CD4-positive, alpha-beta T cell (primary cell): ENCODE data around the gene ZBTB20. TPM values are rescaled to one million over a fixed set of nuclear protein-coding genes. Genes with fewer than 3 reads are reported as not detected.
A peak's percentile ranks its signal among the peaks of the same experiment; 100 is the strongest.

ENCODE experiments used
- ATAC-seq: fragments of 200-7000 bp; cut with Tn5 transposase; one replicate; pipeline ENCODE4 v1.10.0; 2022; ENCODE audit warnings: mild to moderate bottlenecking; ENCODE audit not compliant: poor library complexity
- CTCF ChIA-PET: fragments of 350-600 bp; sonication (Branson Sonifier 250); formaldehyde crosslinking; loops from one replicate; lab custom pipeline; 2021; ENCODE audit warnings: antibody characterized with exemption, inconsistent platforms; lab: Charles Lee
- POLR2A ChIA-PET: fragments of 350-600 bp; sonication (Branson Sonifier 250); formaldehyde crosslinking; loops from one replicate; lab custom pipeline; 2021; ENCODE audit warnings: antibody characterized with exemption, inconsistent platforms; lab: Charles Lee
- DNase-seq, 14 experiments: peaks; one replicate each; pipeline ENCODE4 v3.0.0-alpha.2; 2013 to 2020; ENCODE audit warnings: mixed read lengths in 2 of 14
- H3K27ac ChIP-seq, 2 donors: one replicate each; pipeline versions ENCODE4 v1.5.1 to v1.7.0; 2013; ENCODE audit warnings: low read length in 2 of 2, low read depth in 1 of 2, mild to moderate bottlenecking in 1 of 2
- H3K27me3 ChIP-seq, 2 experiments: 1 replicate in 1 of 2; 2 replicates in 1 of 2; pipeline versions ENCODE4 v1.6.1 to v1.7.0; 2013; ENCODE audit warnings: low read length in 2 of 2, control low read depth in 1 of 2, mild to moderate bottlenecking in 1 of 2, moderate library complexity in 1 of 2; ENCODE audit not compliant: insufficient read depth in 2 of 2, control insufficient read depth in 1 of 2
- H3K36me3 ChIP-seq: one replicate; pipeline ENCODE4 v1.6.1; 2013; ENCODE audit warnings: low read length, control low read depth; ENCODE audit not compliant: insufficient read depth
- H3K4me1 ChIP-seq: one replicate; pipeline ENCODE4 v1.6.1; 2013; ENCODE audit warnings: low read length, control low read depth; ENCODE audit not compliant: insufficient read depth
- H3K4me3 ChIP-seq: one replicate; pipeline ENCODE4 v1.5.1; 2013; ENCODE audit warnings: mild to moderate bottlenecking, low read length, moderate library complexity
- H3K9me3 ChIP-seq, 2 experiments: 1 replicate in 1 of 2; 2 replicates in 1 of 2; pipeline versions ENCODE4 v1.6.1 to v1.7.0; 2013; ENCODE audit warnings: low read length in 2 of 2, mild to moderate bottlenecking in 2 of 2, control low read depth in 1 of 2, moderate library complexity in 1 of 2; ENCODE audit not compliant: control insufficient read depth in 1 of 2, insufficient read depth in 1 of 2
- H3K27ac Mint-ChIP-seq: one replicate; pipeline ENCODE4 v1.8.0; 2020; ENCODE audit warnings: mixed read lengths
- H3K27me3 Mint-ChIP-seq: one replicate; pipeline ENCODE4 v1.8.0; 2021; ENCODE audit warnings: mixed read lengths
- H3K36me3 Mint-ChIP-seq: one replicate; pipeline ENCODE4 v1.8.0; 2021; ENCODE audit warnings: low read depth, mixed read lengths
- H3K4me1 Mint-ChIP-seq: one replicate; pipeline ENCODE4 v1.8.0; 2021; ENCODE audit warnings: low read depth, mixed read lengths
- H3K4me3 Mint-ChIP-seq: one replicate; pipeline ENCODE4 v1.8.0; 2020; ENCODE audit warnings: mild to moderate bottlenecking, mixed read lengths
- H3K9me3 Mint-ChIP-seq: one replicate; pipeline ENCODE4 v1.8.0; 2020; ENCODE audit warnings: mixed read lengths
- intact Hi-C, 2 experiments: fragments of 100-400 bp; cut with DNase I in 1 of 2; cut with micrococcal nuclease in 1 of 2; formaldehyde crosslinking; loops; one replicate each; pipeline versions ENCODE4 v1.15.1 to v1.9.0; 2023 to 2025; cut with DNase I, micrococcal nuclease
- total RNA-seq, 174 experiments: library from RNA in 2 of 174; stranded (reverse) in 2 of 174; gene quantifications; one replicate each; pipeline ENCODE4 v1.2.3 and lab custom pipeline; 2021 to 2026
- TF ChIP-seq, protein P1 (sequence below): fragments of 200-600 bp; IDR thresholded peaks from one replicate; pipeline ENCODE4 v1.8.0; 2022; ENCODE audit warnings: antibody characterized with exemption, mild to moderate bottlenecking

Gene ZBTB20
- total RNA-seq, 2 experiments from 2014 or later = 41.6 to 47.4 TPM

- intact Hi-C loops = no loop called here
- H3K27ac Mint-ChIP-seq = peak overlapping the region; percentile 75
- H3K4me1 Mint-ChIP-seq = peaks cover 32% of the 10 kb centered on the region
- Histone ChIP-seq H3K9me3 (no peaks in the 10 kb centered on the region), H3K27me3 (no peaks in the 10 kb centered on the region), H3K36me3 (peaks cover 4% of the 10 kb centered on the region), H3K4me1 (peaks cover 56% of the 10 kb centered on the region), H3K4me3 (peak overlapping the region; percentile 18), H3K27ac (peak overlapping the region; percentile 51 to 81)
- H3K27me3 Mint-ChIP-seq = no peaks in the 10 kb centered on the region
- no peaks in the 10 kb centered on the region for H3K9me3 Mint-ChIP-seq
- no peak for ATAC-seq
- H3K36me3 Mint-ChIP-seq = no peaks in the 10 kb centered on the region
- peak in 1 of 14 experiments; percentile 20 for DNase-seq
- POLR2A ChIA-PET = interaction anchor here (0.7 to 2.8 kb wide), 10 partner anchors 9 to 839 kb away, joined by 3 to 24 read pairs (median 4); partner anchors contain the start of genes TIGIT and ZBTB20
- peak overlapping the region; percentile 58 for H3K4me3 Mint-ChIP-seq
- TF ChIP-seq, protein P1, sequence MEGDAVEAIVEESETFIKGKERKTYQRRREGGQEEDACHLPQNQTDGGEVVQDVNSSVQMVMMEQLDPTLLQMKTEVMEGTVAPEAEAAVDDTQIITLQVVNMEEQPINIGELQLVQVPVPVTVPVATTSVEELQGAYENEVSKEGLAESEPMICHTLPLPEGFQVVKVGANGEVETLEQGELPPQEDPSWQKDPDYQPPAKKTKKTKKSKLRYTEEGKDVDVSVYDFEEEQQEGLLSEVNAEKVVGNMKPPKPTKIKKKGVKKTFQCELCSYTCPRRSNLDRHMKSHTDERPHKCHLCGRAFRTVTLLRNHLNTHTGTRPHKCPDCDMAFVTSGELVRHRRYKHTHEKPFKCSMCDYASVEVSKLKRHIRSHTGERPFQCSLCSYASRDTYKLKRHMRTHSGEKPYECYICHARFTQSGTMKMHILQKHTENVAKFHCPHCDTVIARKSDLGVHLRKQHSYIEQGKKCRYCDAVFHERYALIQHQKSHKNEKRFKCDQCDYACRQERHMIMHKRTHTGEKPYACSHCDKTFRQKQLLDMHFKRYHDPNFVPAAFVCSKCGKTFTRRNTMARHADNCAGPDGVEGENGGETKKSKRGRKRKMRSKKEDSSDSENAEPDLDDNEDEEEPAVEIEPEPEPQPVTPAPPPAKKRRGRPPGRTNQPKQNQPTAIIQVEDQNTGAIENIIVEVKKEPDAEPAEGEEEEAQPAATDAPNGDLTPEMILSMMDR = no peak
- CTCF ChIA-PET = interaction anchor here (1.2 to 2.2 kb wide), 4 partner anchors 16 to 1477 kb away, joined by 4 to 8 read pairs (median 4); no protein-coding TSS in a partner anchor
Observed at GRCh38 chr3:114307832-114308231, 839.3 kb downstream of the ZBTB20 start.

DNA sequence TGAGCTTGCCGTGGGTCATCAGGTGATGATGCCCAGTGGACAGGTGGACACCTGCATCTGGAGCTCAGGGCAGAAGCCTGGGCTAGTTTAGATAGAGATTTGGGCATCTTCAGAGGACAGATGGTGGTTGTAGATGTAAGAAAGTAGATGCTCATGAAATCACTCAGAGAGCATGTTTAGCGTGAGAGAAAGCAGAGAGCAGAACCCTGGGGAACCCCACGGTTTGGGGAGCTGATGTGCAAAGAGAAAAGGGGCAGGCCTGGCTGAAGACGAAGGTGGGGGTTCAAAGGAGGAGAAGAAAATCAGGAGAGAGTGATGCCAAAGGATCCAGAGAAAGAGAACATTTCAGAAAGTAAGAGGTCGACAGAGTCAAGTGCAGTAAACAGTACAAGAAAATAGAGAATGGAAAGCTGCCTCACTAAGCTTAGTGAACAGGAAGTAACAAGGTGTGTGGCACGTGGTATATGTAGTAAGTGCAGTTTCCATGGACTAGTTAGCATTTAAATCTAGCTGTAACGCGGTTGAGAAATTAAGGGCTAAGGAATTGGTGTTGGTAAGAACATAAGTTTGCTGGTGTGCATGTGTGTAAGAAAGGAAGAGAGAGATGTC, 839.8 kb downstream of the ZBTB20 start:
- H3K27me3 ChIP-seq = no peaks in the 10 kb centered on the region
- H3K36me3 ChIP-seq = peaks cover 4% of the 10 kb centered on the region
- H3K9me3 Mint-ChIP-seq = no peaks in the 10 kb centered on the region
- ChIA-PET POLR2A (interaction anchor here (0.7 to 2.8 kb wide), 12 partner anchors 9 to 840 kb away, joined by 3 to 24 read pairs (median 3); partner anchors contain the start of genes TIGIT and ZBTB20), CTCF (interaction anchor here (1.2 to 2.2 kb wide), 4 partner anchors 16 to 1477 kb away, joined by 4 to 8 read pairs (median 4); no protein-coding TSS in a partner anchor)
- ATAC-seq (peak; percentile 54), DNase-seq (peak in 3 of 14 experiments; percentile 62 to 78 (median 66))
- peak overlapping the region; percentile 51 to 81 for H3K27ac ChIP-seq
- peak overlapping the region; percentile 75 for H3K27ac Mint-ChIP-seq
- TF ChIP-seq, protein P1 = no peak
- intact Hi-C loops = no loop called here
- no peaks in the 10 kb centered on the region for H3K9me3 ChIP-seq
- H3K4me1 Mint-ChIP-seq = peaks cover 31% of the 10 kb centered on the region
- no peaks in the 10 kb centered on the region for H3K27me3 Mint-ChIP-seq
- peak overlapping the region; percentile 18 for H3K4me3 ChIP-seq
- peaks cover 56% of the 10 kb centered on the region for H3K4me1 ChIP-seq
- peak overlapping the region; percentile 58 for H3K4me3 Mint-ChIP-seq
- no peaks in the 10 kb centered on the region for H3K36me3 Mint-ChIP-seq

- H3K36me3 ChIP-seq = peaks cover 6% of the 10 kb centered on the region
- Mint-ChIP-seq H3K4me1 (peaks cover 11% of the 10 kb centered on the region), H3K36me3 (no peaks in the 10 kb centered on the region), H3K27ac (no peak overlapping the region), H3K4me3 (no peak overlapping the region), H3K27me3 (no peaks in the 10 kb centered on the region), H3K9me3 (no peaks in the 10 kb centered on the region)
- peaks cover 33% of the 10 kb centered on the region for H3K4me1 ChIP-seq
- intact Hi-C loops = loop anchor here (1.0 kb wide), 1 partner anchor 148 kb away; no protein-coding TSS in a partner anchor
- no peak overlapping the region for H3K27ac ChIP-seq
- no peaks in the 10 kb centered on the region for H3K9me3 ChIP-seq
- H3K4me3 ChIP-seq = peak overlapping the region; percentile 22
- no peak for ATAC-seq
- POLR2A ChIA-PET = interaction anchor here (0.7 to 2.9 kb wide), 6 partner anchors 8 to 86 kb away, joined by 3 to 15 read pairs (median 4); no protein-coding TSS in a partner anchor
- no peak for DNase-seq
- TF ChIP-seq, protein P1 = no peak
- CTCF ChIA-PET = interaction anchor here (1.0 to 1.8 kb wide), 6 partner anchors 9 to 147 kb away, joined by 4 to 11 read pairs (median 4); no protein-coding TSS in a partner anchor
- H3K27me3 ChIP-seq = no peaks in the 10 kb centered on the region
Observed at GRCh38 chr3:114299941-114300624, 847.0 kb downstream of the ZBTB20 start.
